Measurements from ENCODE around the gene ELMO1. TPM values are rescaled to one million over a fixed set of nuclear protein-coding genes. Genes with fewer than 3 reads are reported as not detected.

The ELMO1 gene
- total RNA-seq, 1 donor from 2014 or later: 62.2 TPM

GRCh38 chr7:37081436-37081835 lies 367.2 kb downstream of the ELMO1 start:
- no peak for DNase-seq (ENCODE audit: extremely low read depth, low read depth, low spot score)

- no peak for DNase-seq (ENCODE audit: extremely low read depth, low read depth, low spot score)
Measured at GRCh38 chr7:37079420-37079819, 369.2 kb downstream of the ELMO1 start.

GRCh38 chr7:37076668-37077067 lies 372.0 kb downstream of the ELMO1 start:
- DNase-seq (ENCODE audit: extremely low read depth, low read depth, low spot score): no peak

- no peak for DNase-seq (ENCODE audit: extremely low read depth, low read depth, low spot score)
Measured at GRCh38 chr7:37074370-37074769, 374.3 kb downstream of the ELMO1 start.

- no peak for DNase-seq (ENCODE audit: extremely low read depth, low read depth, low spot score)
Measured at GRCh38 chr7:37071124-37071523, 377.5 kb downstream of the ELMO1 start.

GRCh38 chr7:37070471-37070870 lies 378.2 kb downstream of the ELMO1 start:
- no peak for DNase-seq (ENCODE audit: extremely low read depth, low read depth, low spot score)

GRCh38 chr7:37070031-37070430 lies 378.6 kb downstream of the ELMO1 start:
- DNase-seq (ENCODE audit: extremely low read depth, low read depth, low spot score): no peak

- DNase-seq (ENCODE audit: extremely low read depth, low read depth, low spot score): no peak
Measured at GRCh38 chr7:37069336-37069735, 379.3 kb downstream of the ELMO1 start.

- DNase-seq (ENCODE audit: extremely low read depth, low read depth, low spot score): no peak
Measured at GRCh38 chr7:37068902-37069301, 379.8 kb downstream of the ELMO1 start.

- DNase-seq (ENCODE audit: extremely low read depth, low read depth, low spot score): no peak
Measured at GRCh38 chr7:37068038-37068437, 380.6 kb downstream of the ELMO1 start.

GRCh38 chr7:37065779-37066271 lies 382.8 kb downstream of the ELMO1 start:
- no peak for DNase-seq (ENCODE audit: extremely low read depth, low read depth, low spot score)

- DNase-seq (ENCODE audit: extremely low read depth, low read depth, low spot score): no peak
Measured at GRCh38 chr7:37062560-37062859, 386.2 kb downstream of the ELMO1 start.

GRCh38 chr7:37061849-37062559 lies 386.7 kb downstream of the ELMO1 start:
- DNase-seq (ENCODE audit: extremely low read depth, low read depth, low spot score): no peak

- DNase-seq (ENCODE audit: extremely low read depth, low read depth, low spot score): no peak
Measured at GRCh38 chr7:37056234-37056912, 392.3 kb downstream of the ELMO1 start.

- DNase-seq (ENCODE audit: extremely low read depth, low read depth, low spot score): no peak
Measured at GRCh38 chr7:37054624-37055241, 393.9 kb downstream of the ELMO1 start.

GRCh38 chr7:37052705-37053104 lies 396.0 kb downstream of the ELMO1 start:
- DNase-seq (ENCODE audit: extremely low read depth, low read depth, low spot score): no peak

GRCh38 chr7:37050801-37051200 lies 397.9 kb downstream of the ELMO1 start:
- DNase-seq (ENCODE audit: extremely low read depth, low read depth, low spot score): no peak

GRCh38 chr7:37048674-37049073 lies 400.0 kb downstream of the ELMO1 start:
- no peak for DNase-seq (ENCODE audit: extremely low read depth, low read depth, low spot score)

- no peak for DNase-seq (ENCODE audit: extremely low read depth, low read depth, low spot score)
Measured at GRCh38 chr7:37047260-37047659, 401.4 kb downstream of the ELMO1 start.

- no peak for DNase-seq (ENCODE audit: extremely low read depth, low read depth, low spot score)
Measured at GRCh38 chr7:37046531-37047079, 402.1 kb downstream of the ELMO1 start.

- DNase-seq (ENCODE audit: extremely low read depth, low read depth, low spot score): no peak
Measured at GRCh38 chr7:37045681-37046179, 402.9 kb downstream of the ELMO1 start.

- no peak for DNase-seq (ENCODE audit: extremely low read depth, low read depth, low spot score)
Measured at GRCh38 chr7:37041461-37041860, 407.2 kb downstream of the ELMO1 start.

Measured in glomerular endothelial cell (primary cell).